HL-60 (cell line): ENCODE measurements around the gene CSAD.

Experiments
- GABPA ChIP-seq: IDR thresholded peaks from 2 replicates; pipeline ENCODE4 v1.6.1; 2012; ENCODE audit warnings: low read depth
- POLR2AphosphoS5 ChIP-seq: IDR thresholded peaks from 2 replicates; pipeline ENCODE4 v1.6.1; 2012; ENCODE audit warnings: low read depth
- TF ChIP-seq, protein P1 (sequence below): IDR thresholded peaks from one replicate; pipeline ENCODE4 v1.5.1; 2011; ENCODE audit warnings: low read length, control low read depth, inconsistent platforms; ENCODE audit not compliant: insufficient read depth

DNA sequence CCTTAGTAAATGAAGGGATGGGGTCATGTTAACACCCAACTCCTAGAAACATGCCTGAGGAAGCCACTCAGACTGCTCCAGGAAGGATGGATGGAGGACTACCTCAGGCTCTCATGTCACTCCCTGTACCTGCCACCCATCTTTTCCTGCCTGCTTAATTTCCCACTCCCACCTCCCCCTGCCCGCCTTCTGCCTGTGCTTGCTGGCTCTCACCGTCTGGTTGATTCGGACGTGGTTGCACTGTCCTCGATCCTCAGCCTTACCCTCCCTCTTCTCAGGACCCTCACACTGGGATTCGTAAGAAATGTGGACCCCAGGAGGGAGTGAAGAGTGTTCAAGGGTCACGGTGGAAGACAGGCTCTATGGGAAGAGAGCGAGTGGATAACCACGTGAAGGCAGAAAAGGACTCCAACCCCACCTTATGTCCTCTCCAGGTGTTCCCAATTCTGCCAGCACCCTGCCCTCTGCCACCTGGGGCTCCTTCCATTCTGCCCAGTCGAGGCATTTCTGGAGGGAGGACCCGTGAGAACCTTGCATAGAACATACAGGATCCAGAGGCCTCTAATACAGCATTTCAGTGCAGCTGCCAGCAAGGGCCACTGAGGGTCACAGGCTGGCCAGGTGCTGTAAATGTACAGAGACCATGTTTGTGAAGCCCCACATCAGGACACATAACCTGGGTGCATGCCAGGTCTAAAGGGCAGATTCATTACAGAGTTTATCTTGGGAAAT is 13.4 kb upstream of the CSAD start:
- TF ChIP-seq, protein P1, sequence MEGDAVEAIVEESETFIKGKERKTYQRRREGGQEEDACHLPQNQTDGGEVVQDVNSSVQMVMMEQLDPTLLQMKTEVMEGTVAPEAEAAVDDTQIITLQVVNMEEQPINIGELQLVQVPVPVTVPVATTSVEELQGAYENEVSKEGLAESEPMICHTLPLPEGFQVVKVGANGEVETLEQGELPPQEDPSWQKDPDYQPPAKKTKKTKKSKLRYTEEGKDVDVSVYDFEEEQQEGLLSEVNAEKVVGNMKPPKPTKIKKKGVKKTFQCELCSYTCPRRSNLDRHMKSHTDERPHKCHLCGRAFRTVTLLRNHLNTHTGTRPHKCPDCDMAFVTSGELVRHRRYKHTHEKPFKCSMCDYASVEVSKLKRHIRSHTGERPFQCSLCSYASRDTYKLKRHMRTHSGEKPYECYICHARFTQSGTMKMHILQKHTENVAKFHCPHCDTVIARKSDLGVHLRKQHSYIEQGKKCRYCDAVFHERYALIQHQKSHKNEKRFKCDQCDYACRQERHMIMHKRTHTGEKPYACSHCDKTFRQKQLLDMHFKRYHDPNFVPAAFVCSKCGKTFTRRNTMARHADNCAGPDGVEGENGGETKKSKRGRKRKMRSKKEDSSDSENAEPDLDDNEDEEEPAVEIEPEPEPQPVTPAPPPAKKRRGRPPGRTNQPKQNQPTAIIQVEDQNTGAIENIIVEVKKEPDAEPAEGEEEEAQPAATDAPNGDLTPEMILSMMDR: no peak
- TF ChIP-seq GABPA (no peak), POLR2AphosphoS5 (no peak)
